H1 (cell line): ENCODE results near the gene ACTR6. TPM values are rescaled to one million over a fixed set of nuclear protein-coding genes. Genes with fewer than 3 reads are reported as not detected.

Experiments used
- CTCF ChIA-PET: fragments of 300-600 bp; sonication (Branson Sonifier 250); formaldehyde crosslinking; loops from one replicate; lab custom pipeline; 2021; ENCODE audit not compliant: partially characterized antibody; lab: Charles Lee
- POLR2A ChIA-PET: fragments of 300-600 bp; sonication (Branson Sonifier 250); formaldehyde crosslinking; loops from one replicate; lab custom pipeline; 2021; ENCODE audit warnings: inconsistent platforms; ENCODE audit not compliant: partially characterized antibody; lab: Charles Lee
- DNase-seq, 2 experiments: peaks; one replicate each; pipeline versions ENCODE4 v3.0.0 to v3.0.0-alpha.2; 2010 to 2022; ENCODE audit warnings: low spot score in 2 of 2, low read depth in 1 of 2, mixed read lengths in 1 of 2
- FAIRE-seq: peaks from 2 replicates; lab custom pipeline; 2011; peaks lifted over from hg19 to GRCh38; lab: Jason Lieb, UNC
- H2AFZ ChIP-seq: 2 replicates; pipeline ENCODE4 v1.8.1; 2012; ENCODE audit warnings: low read length, inconsistent platforms
- H2AK5ac ChIP-seq: 2 replicates; pipeline ENCODE4 v1.6.1; 2013; ENCODE audit warnings: low read depth, low read length
- H2BK120ac ChIP-seq: replicated peaks from 2 replicates; pipeline ENCODE3; 2013; ENCODE audit warnings: low read depth, low read length, inconsistent platforms
- H2BK12ac ChIP-seq: 2 replicates; pipeline ENCODE4 v1.6.1; 2013; ENCODE audit warnings: low read depth, low read length
- H2BK15ac ChIP-seq: 2 replicates; pipeline ENCODE4 v1.6.1; 2013; ENCODE audit warnings: low read length
- H2BK20ac ChIP-seq: 2 replicates; pipeline ENCODE4 v1.6.1; 2013; ENCODE audit warnings: low read length
- H2BK5ac ChIP-seq: 2 replicates; pipeline ENCODE4 v1.6.1; 2013; ENCODE audit warnings: low read depth, low read length
- H3K14ac ChIP-seq: 2 replicates; pipeline ENCODE4 v1.6.1; 2013; ENCODE audit warnings: inconsistent platforms; ENCODE audit not compliant: insufficient read length
- H3K18ac ChIP-seq: 2 replicates; pipeline ENCODE4 v1.6.1; 2013; ENCODE audit warnings: low read length; ENCODE audit errors: extremely low read depth
- H3K23ac ChIP-seq: 2 replicates; pipeline ENCODE4 v1.6.1; 2013; ENCODE audit warnings: inconsistent platforms; ENCODE audit not compliant: insufficient read length
- H3K23me2 ChIP-seq: 2 replicates; pipeline ENCODE4 v1.6.1; 2013; ENCODE audit warnings: low read depth, low read length
- H3K27ac ChIP-seq: 2 replicates; pipeline ENCODE4 v1.6.1; 2011; ENCODE audit warnings: low read depth, low read length, inconsistent platforms
- H3K27me3 ChIP-seq, 4 experiments: replicated peaks in 1 of 4; 1 replicate in 1 of 4; 2 replicates in 3 of 4; pipeline versions ENCODE4 v1.6.1 to v1.8.1; 2011 to 2013; ENCODE audit warnings: low read length in 3 of 4, mild to moderate bottlenecking in 3 of 4, inconsistent platforms in 2 of 4, mixed read lengths in 2 of 4, moderate library complexity in 1 of 4; ENCODE audit not compliant: control insufficient read depth in 3 of 4, insufficient read depth in 3 of 4; ENCODE audit errors: extremely low read depth in 1 of 4
- H3K36me3 ChIP-seq, 4 experiments: 2 replicates each; pipeline versions ENCODE4 v1.6.1 to v1.8.1; 2011 to 2013; ENCODE audit warnings: mild to moderate bottlenecking in 4 of 4, low read length in 3 of 4, moderate library complexity in 2 of 4, control low read depth in 1 of 4, inconsistent platforms in 1 of 4; ENCODE audit not compliant: insufficient read depth in 4 of 4, control insufficient read depth in 2 of 4
- H3K4ac ChIP-seq: replicated peaks from 2 replicates; pipeline ENCODE3; 2013; ENCODE audit warnings: low read length, low read depth, mixed read lengths, inconsistent platforms; ENCODE audit not compliant: insufficient read length
- H3K4me1 ChIP-seq, 4 experiments: replicated peaks in 1 of 4; 1 replicate in 1 of 4; 2 replicates in 3 of 4; pipeline versions ENCODE4 v1.6.1 to v1.8.1; 2011 to 2013; ENCODE audit warnings: low read length in 3 of 4, inconsistent platforms in 2 of 4, mixed read lengths in 1 of 4; ENCODE audit not compliant: insufficient read depth in 4 of 4, control insufficient read depth in 3 of 4
- H3K4me2 ChIP-seq, 2 experiments: 2 replicates each; pipeline versions ENCODE4 v1.6.1 to v1.8.1; 2011 to 2013; ENCODE audit warnings: low read depth in 2 of 2, low read length in 2 of 2, control low read depth in 1 of 2, inconsistent platforms in 1 of 2, mild to moderate bottlenecking in 1 of 2; ENCODE audit not compliant: insufficient read depth in 1 of 2
- H3K4me3 ChIP-seq, 4 experiments: fragments of 200-600, 300-600 bp in 1 of 4; sonication (generic), shearing (Covaris generic), sonication (Bioruptor Twin) in 1 of 4; 2 replicates each; pipeline versions ENCODE4 v1.5.1 to v1.8.1; 2011 to 2016; ENCODE audit warnings: low read length in 4 of 4, low read depth in 3 of 4, control low read depth in 2 of 4, inconsistent platforms in 2 of 4, mild to moderate bottlenecking in 2 of 4, mixed read lengths in 1 of 4, moderate library complexity in 1 of 4; ENCODE audit not compliant: insufficient read depth in 2 of 4; ENCODE audit errors: extremely low read depth in 1 of 4
- H3K56ac ChIP-seq: replicated peaks from 2 replicates; pipeline ENCODE3; 2013; ENCODE audit warnings: low read depth, mild to moderate bottlenecking, mixed read lengths, low read length, inconsistent platforms; ENCODE audit not compliant: insufficient read length
- H3K79me1 ChIP-seq: 2 replicates; pipeline ENCODE4 v1.6.1; 2013; ENCODE audit warnings: low read depth, low read length, control low read depth
- H3K79me2 ChIP-seq, 2 experiments: 2 replicates each; pipeline versions ENCODE4 v1.6.1 to v1.8.1; 2012 to 2013; ENCODE audit warnings: low read length in 2 of 2, mild to moderate bottlenecking in 2 of 2, inconsistent platforms in 1 of 2; ENCODE audit not compliant: insufficient read depth in 2 of 2, control insufficient read depth in 1 of 2
- H3K9ac ChIP-seq, 4 experiments: replicated peaks in 1 of 4; 1 replicate in 1 of 4; 2 replicates in 3 of 4; pipeline versions ENCODE4 v1.6.1 to v1.8.1; 2011 to 2013; ENCODE audit warnings: low read depth in 3 of 4, low read length in 3 of 4, control low read depth in 2 of 4, mild to moderate bottlenecking in 2 of 4, moderate library complexity in 2 of 4, inconsistent platforms in 1 of 4; ENCODE audit errors: extremely low read depth in 1 of 4
- H3K9me3 ChIP-seq, 2 experiments: 2 replicates each; pipeline versions ENCODE4 v1.6.1 to v1.8.1; 2012 to 2013; ENCODE audit warnings: mild to moderate bottlenecking in 2 of 2, moderate library complexity in 2 of 2, control low read depth in 1 of 2, inconsistent platforms in 1 of 2, low read depth in 1 of 2, low read length in 1 of 2, mixed read lengths in 1 of 2; ENCODE audit not compliant: insufficient read depth in 2 of 2
- H4K20me1 ChIP-seq, 2 experiments: replicated peaks in 1 of 2; 2 replicates each; pipeline versions ENCODE3 to v1.8.1; 2011 to 2013; ENCODE audit warnings: inconsistent platforms in 2 of 2, low read length in 2 of 2, mild to moderate bottlenecking in 1 of 2; ENCODE audit not compliant: insufficient read depth in 2 of 2, control insufficient read depth in 1 of 2
- H4K5ac ChIP-seq: 2 replicates; pipeline ENCODE4 v1.6.1; 2013; ENCODE audit warnings: low read length, low read depth, mixed read lengths, inconsistent platforms; ENCODE audit not compliant: insufficient read length
- H4K8ac ChIP-seq: 2 replicates; pipeline ENCODE4 v1.8.0; 2013; ENCODE audit warnings: mild to moderate bottlenecking, moderate library complexity, low read length, inconsistent platforms; ENCODE audit not compliant: insufficient read depth; ENCODE audit errors: extremely low read depth
- H4K91ac ChIP-seq: replicated peaks from 2 replicates; pipeline ENCODE3; 2013; ENCODE audit warnings: low read length, mixed read lengths, inconsistent platforms; ENCODE audit not compliant: insufficient read length
- CEBPB ChIP-seq: IDR thresholded peaks from 2 replicates; pipeline ENCODE4 v1.6.1; 2012; ENCODE audit warnings: low read depth, low read length
- CTBP2 ChIP-seq: IDR thresholded peaks from 2 replicates; pipeline ENCODE4 v1.7.0; 2011; ENCODE audit warnings: borderline replicate concordance, mild to moderate bottlenecking, moderate library complexity, mixed read lengths, low read length; ENCODE audit not compliant: insufficient read depth, insufficient read length
- FOSL1 ChIP-seq: IDR thresholded peaks from 2 replicates; pipeline ENCODE4 v1.6.1; 2011; ENCODE audit warnings: mild to moderate bottlenecking, low read depth, low read length, moderate library complexity; ENCODE audit not compliant: insufficient read depth
- GTF2F1 ChIP-seq: IDR thresholded peaks from 2 replicates; pipeline ENCODE4 v1.6.1; 2012; ENCODE audit warnings: low read depth, low read length, improper control_type of control experiment, borderline replicate concordance
- KDM1A ChIP-seq: fragments of 200-600, 300-600 bp; sonication (generic); IDR thresholded peaks from 2 replicates; pipeline ENCODE4 v1.7.1; 2016; ENCODE audit warnings: mild to moderate bottlenecking, low read length, borderline replicate concordance
- KDM4A ChIP-seq: IDR thresholded peaks from one replicate; pipeline ENCODE4 v1.7.1; 2012; ENCODE audit warnings: low read depth, mild to moderate bottlenecking, moderate library complexity, low read length, inconsistent platforms; ENCODE audit not compliant: severe bottlenecking
- NANOG ChIP-seq: IDR thresholded peaks from 2 replicates; pipeline ENCODE4 v1.6.1; 2011; ENCODE audit warnings: low read length, low read depth, mild to moderate bottlenecking, inconsistent platforms; ENCODE audit not compliant: insufficient read depth, poor library complexity, severe bottlenecking
- POLR2A ChIP-seq, 2 experiments: IDR thresholded peaks; 1 replicate in 1 of 2; 2 replicates in 1 of 2; pipeline ENCODE4 v1.6.1; 2011; ENCODE audit warnings: low read depth in 2 of 2, low read length in 2 of 2, mild to moderate bottlenecking in 2 of 2; ENCODE audit errors: control extremely low read depth in 1 of 2
- SRF ChIP-seq: IDR thresholded peaks from 2 replicates; pipeline ENCODE4 v1.6.1; 2011; ENCODE audit warnings: mild to moderate bottlenecking, low read depth, low read length, moderate library complexity
- YY1 ChIP-seq: IDR thresholded peaks from 2 replicates; pipeline ENCODE4 v1.6.1; 2011; ENCODE audit warnings: low read depth, mild to moderate bottlenecking, low read length
- WGBS, 2 experiments: shearing (Covaris generic) in 1 of 2; methylation state at CpG; one replicate each; pipeline versions ENCODE4 v1.1.6 to v1.1.7; 2013 to 2015; ENCODE audit warnings: low lambda C conversion rate in 2 of 2, mixed read lengths in 2 of 2, inconsistent platforms in 1 of 2, low coverage in 1 of 2, missing lambda C conversion rate in 1 of 2; ENCODE audit not compliant: insufficient replicate concordance in 2 of 2, insufficient coverage in 1 of 2, insufficient read length in 1 of 2; ENCODE audit errors: extremely low coverage in 1 of 2, missing lambda C conversion rate in 1 of 2; 5-methylcytosine and 5-hydroxymethylcytosine counted together
- polyA plus RNA-seq, 7 experiments: library from polyadenylated mRNA; depleted of rRNA in 3 of 7; stranded (reverse) in 5 of 7; unstranded in 2 of 7; fragments of >200 nt in 5 of 7; fragments of 200-250 nt in 2 of 7; gene quantifications; 1 replicate in 5 of 7; 2 replicates in 1 of 7; 4 replicates in 1 of 7; pipeline versions ENCODE4 v1.2.1 to v1.2.3, GENCODE V29; 2011 to 2013; ENCODE audit warnings: missing spikeins in 2 of 7, mixed read lengths in 2 of 7
- total RNA-seq: library from RNA; stranded (reverse); fragmentation: NEBNext Ultra II Directional; extraction: Animal tissue kit (Norgen Biotek cat#: 25700); gene quantifications from 2 replicates; pipeline ENCODE4 v1.2.1, GENCODE V29; 2021
- TF ChIP-seq, protein P1 (sequence below): IDR thresholded peaks from 2 replicates; pipeline ENCODE4 v1.6.1; 2012; ENCODE audit warnings: inconsistent platforms
- TF ChIP-seq, protein P2 (sequence below): IDR thresholded peaks from 2 replicates; pipeline ENCODE4 v1.6.1; 2012; ENCODE audit warnings: low read length, inconsistent platforms

The ACTR6 gene
- total and polyA plus RNA-seq, 2 of the 8 experiments (the other 6 are each of a cell fraction or from before 2014, with no cell fraction given) = 10.2 to 36.8 TPM

DNA sequence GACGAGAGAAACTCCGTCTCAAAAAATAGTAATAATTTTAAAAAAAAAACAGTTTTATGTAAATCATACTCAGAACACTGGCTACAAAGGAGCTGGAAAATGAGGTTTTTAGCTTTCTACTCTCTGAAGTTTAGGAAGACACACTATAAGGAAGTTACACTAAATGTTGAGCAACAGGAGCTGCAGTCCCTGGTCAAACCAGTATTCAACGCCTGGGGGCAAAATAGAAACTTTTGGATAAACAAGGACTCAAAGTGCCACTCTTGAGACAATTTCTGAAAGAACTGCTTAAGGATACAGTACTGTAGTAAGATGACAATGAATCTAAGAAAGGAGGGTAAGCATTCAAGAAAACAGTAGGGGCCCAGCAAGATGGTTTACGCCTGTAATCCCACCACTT, 29.3 kb downstream of the ACTR6 start:
- Histone ChIP-seq H4K5ac (no peak overlapping the region), H2BK120ac (no peak overlapping the region), H3K23me2 (no peaks in the 10 kb centered on the region; the same call in 1 of the 2 replicates), H2AFZ (no peak overlapping the region), H3K14ac (no peak overlapping the region), H3K27ac (no peak overlapping the region), H3K18ac (no peak overlapping the region), H2AK5ac (no peak overlapping the region), H3K4me1 (no peaks in the 10 kb centered on the region), H3K9ac (no peak overlapping the region), H4K91ac (no peak overlapping the region), H4K8ac (no peak overlapping the region), H3K4me3 (no peak overlapping the region), H3K9me3 (no peaks in the 10 kb centered on the region), H3K36me3 (peaks cover 0 to 9% (median 3%) of the 10 kb centered on the region in 4 experiments; a peak in 3 of 8 replicates), H3K4me2 (no peak overlapping the region), H4K20me1 (no peaks in the 10 kb centered on the region), H3K79me1 (no peaks in the 10 kb centered on the region), H3K56ac (no peak overlapping the region), H3K4ac (no peak overlapping the region), H3K79me2 (no peaks in the 10 kb centered on the region), H3K27me3 (no peaks in the 10 kb centered on the region), H2BK12ac (no peak overlapping the region), H3K23ac (no peak overlapping the region), H2BK15ac (no peak overlapping the region), H2BK20ac (no peak overlapping the region), H2BK5ac (no peak overlapping the region)
- POLR2A ChIA-PET = interaction anchor here (0.9 to 1.0 kb wide), 2 partner anchors 246 to 306 kb away, joined by 3 read pairs; no protein-coding TSS in a partner anchor
- no peak for FAIRE-seq
- CTCF ChIA-PET = interaction anchor here (0.6 to 2.6 kb wide), 10 partner anchors 11 to 231 kb away, joined by 3 to 8 read pairs (median 4); no protein-coding TSS in a partner anchor
- 94% methylated on average over 4 of the region's 4 CpGs; no CpG with 5 or more reads in 1 of the 2 experiments for WGBS, 2 experiments
- no peak for DNase-seq
- TF ChIP-seq NANOG (no peak), KDM1A (no peak), GTF2F1 (no peak), FOSL1 (no peak), SRF (no peak), CTBP2 (no peak), YY1 (no peak), KDM4A (no peak), POLR2A (IDR thresholded peaks at IDR 0.05; ENCODE audit: control extremely low read depth in 1 of 2, low read depth in 2 of 2, low read length in 2 of 2) (no peak), CEBPB (no peak)
- TF ChIP-seq, protein P1, sequence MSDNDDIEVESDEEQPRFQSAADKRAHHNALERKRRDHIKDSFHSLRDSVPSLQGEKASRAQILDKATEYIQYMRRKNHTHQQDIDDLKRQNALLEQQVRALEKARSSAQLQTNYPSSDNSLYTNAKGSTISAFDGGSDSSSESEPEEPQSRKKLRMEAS = no peak
- TF ChIP-seq, protein P2, sequence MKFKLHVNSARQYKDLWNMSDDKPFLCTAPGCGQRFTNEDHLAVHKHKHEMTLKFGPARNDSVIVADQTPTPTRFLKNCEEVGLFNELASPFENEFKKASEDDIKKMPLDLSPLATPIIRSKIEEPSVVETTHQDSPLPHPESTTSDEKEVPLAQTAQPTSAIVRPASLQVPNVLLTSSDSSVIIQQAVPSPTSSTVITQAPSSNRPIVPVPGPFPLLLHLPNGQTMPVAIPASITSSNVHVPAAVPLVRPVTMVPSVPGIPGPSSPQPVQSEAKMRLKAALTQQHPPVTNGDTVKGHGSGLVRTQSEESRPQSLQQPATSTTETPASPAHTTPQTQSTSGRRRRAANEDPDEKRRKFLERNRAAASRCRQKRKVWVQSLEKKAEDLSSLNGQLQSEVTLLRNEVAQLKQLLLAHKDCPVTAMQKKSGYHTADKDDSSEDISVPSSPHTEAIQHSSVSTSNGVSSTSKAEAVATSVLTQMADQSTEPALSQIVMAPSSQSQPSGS = no peak
